K562 (cell line): ENCODE data around the gene THAP9. TPM values are rescaled to one million over a fixed set of nuclear protein-coding genes. Genes with fewer than 3 reads are reported as not detected.

Experiments used
- CGGBP1 ChIP-seq: fragments of 250-450 bp; sonication (Bioruptor Pico); IDR thresholded peaks from 2 replicates; pipeline ENCODE4 v1.9.0; 2021; ENCODE audit warnings: mild to moderate bottlenecking
- CHD2 ChIP-seq: IDR thresholded peaks from 2 replicates; pipeline ENCODE4 v1.6.1; 2011; ENCODE audit warnings: low read depth, low read length
- CREB3 ChIP-seq: fragments of 450-650 bp; conservative IDR thresholded peaks from 2 replicates; pipeline ENCODE4 v1.6.1; 2016; ENCODE audit warnings: missing genetic modification characterization, low read depth, mild to moderate bottlenecking, missing compliant biosample characterization, moderate library complexity
- ELF2 ChIP-seq: fragments of 250-450 bp; sonication (Bioruptor Pico); IDR thresholded peaks from 2 replicates; pipeline ENCODE4 v1.5.0; 2021; ENCODE audit warnings: mild to moderate bottlenecking
- ETV1 ChIP-seq: fragments of 450-650 bp; conservative IDR thresholded peaks from 2 replicates; pipeline ENCODE4 v1.6.1; 2016; ENCODE audit warnings: missing genetic modification characterization, control low read depth, low read depth, missing compliant biosample characterization
- FOXK2 ChIP-seq, 2 experiments: fragments of 450-650 bp; IDR thresholded peaks in 1 of 2; conservative IDR thresholded peaks in 1 of 2; 2 replicates each; pipeline ENCODE4 v1.6.1; 2016; ENCODE audit warnings: low read depth in 2 of 2, mild to moderate bottlenecking in 1 of 2
- HDAC2 ChIP-seq: fragments of 450-650 bp; IDR thresholded peaks from 2 replicates; pipeline ENCODE4 v1.6.1; 2016; ENCODE audit warnings: mild to moderate bottlenecking
- HNRNPUL1 ChIP-seq: fragments of 200-400 bp; formaldehyde crosslinking; IDR thresholded peaks from 2 replicates; pipeline ENCODE4 v1.6.1; 2017; ENCODE audit warnings: low read length
- JUN ChIP-seq, 2 experiments: sonication (generic) in 1 of 2; formaldehyde crosslinking in 1 of 2; IDR thresholded peaks; 2 replicates each; pipeline versions ENCODE4 v1.6.1 to v1.8.0; 2012 to 2022; ENCODE audit warnings: borderline replicate concordance in 2 of 2, mild to moderate bottlenecking in 2 of 2, improper control_type of control experiment in 1 of 2, low read depth in 1 of 2, low read length in 1 of 2, missing genetic modification reagents in 1 of 2
- NCOA2 ChIP-seq, 2 experiments: fragments of 450-650 bp; IDR thresholded peaks; 2 replicates each; pipeline ENCODE4 v1.6.1; 2018; ENCODE audit warnings: mild to moderate bottlenecking in 2 of 2, moderate library complexity in 1 of 2; ENCODE audit not compliant: partially characterized antibody in 2 of 2
- NELFE ChIP-seq: IDR thresholded peaks from 2 replicates; pipeline ENCODE4 v1.6.1; 2011; ENCODE audit warnings: mild to moderate bottlenecking; ENCODE audit not compliant: insufficient read depth, insufficient read length
- PHTF2 ChIP-seq: fragments of 250-450 bp; sonication (Bioruptor Pico); IDR thresholded peaks from 2 replicates; pipeline ENCODE4 v1.5.0; 2021; ENCODE audit warnings: mild to moderate bottlenecking
- RAD21 ChIP-seq, 2 experiments: fragments of 250-450 bp in 1 of 2; fragments of 450-650 bp in 1 of 2; sonication (Bioruptor Pico) in 1 of 2; formaldehyde crosslinking in 1 of 2; IDR thresholded peaks in 1 of 2; conservative IDR thresholded peaks in 1 of 2; 2 replicates each; pipeline versions ENCODE4 v1.4.0 to v1.8.0; 2020 to 2022; ENCODE audit warnings: mild to moderate bottlenecking in 2 of 2, moderate library complexity in 1 of 2
- RCOR1 ChIP-seq, 2 experiments: IDR thresholded peaks; 2 replicates each; pipeline ENCODE4 v1.6.1; 2012; ENCODE audit warnings: low read depth in 2 of 2, low read length in 2 of 2, borderline replicate concordance in 1 of 2, improper control_type of control experiment in 1 of 2
- SNIP1 ChIP-seq: fragments of 450-650 bp; IDR thresholded peaks from 2 replicates; pipeline ENCODE4 v1.7.1; 2017; ENCODE audit warnings: low read depth, mild to moderate bottlenecking
- TCF15 ChIP-seq: fragments of 250-450 bp; sonication (Bioruptor Pico); IDR thresholded peaks from 2 replicates; pipeline ENCODE4 v1.8.0; 2022; ENCODE audit warnings: moderate library complexity, mild to moderate bottlenecking, inconsistent platforms
- TFE3 ChIP-seq: fragments of 450-650 bp; formaldehyde crosslinking; IDR thresholded peaks from 2 replicates; pipeline ENCODE4 v1.4.0; 2020; ENCODE audit warnings: mild to moderate bottlenecking, mixed read lengths
- TOE1 ChIP-seq, 2 experiments: fragments of 450-650 bp in 1 of 2; sonication (generic) in 1 of 2; formaldehyde crosslinking in 1 of 2; IDR thresholded peaks; 2 replicates each; pipeline versions ENCODE4 v1.7.1 to v1.8.0; 2016 to 2022; ENCODE audit warnings: borderline replicate concordance in 2 of 2, mild to moderate bottlenecking in 2 of 2, antibody characterized with exemption in 1 of 2, inconsistent platforms in 1 of 2, low read depth in 1 of 2, missing genetic modification reagents in 1 of 2, moderate library complexity in 1 of 2
- TRIM28 ChIP-seq: fragments of 450-650 bp; IDR thresholded peaks from 2 replicates; pipeline ENCODE4 v1.6.1; 2017
- XRCC3 ChIP-seq: fragments of 450-650 bp; IDR thresholded peaks from 2 replicates; pipeline ENCODE4 v1.6.1; 2017; ENCODE audit warnings: mild to moderate bottlenecking, moderate library complexity
- ZEB2 ChIP-seq: fragments of 450-650 bp; IDR thresholded peaks from 2 replicates; pipeline ENCODE4 v1.6.1; 2016
- ZNF175 ChIP-seq: fragments of 200-800 bp; sonication (Bioruptor generic); IDR thresholded peaks from 2 replicates; pipeline ENCODE4 v1.6.1; 2016; ENCODE audit warnings: low read depth, mild to moderate bottlenecking, missing genetic modification characterization, missing compliant biosample characterization
- ZNF212 ChIP-seq: fragments of 450-650 bp; formaldehyde crosslinking; IDR thresholded peaks from 2 replicates; pipeline ENCODE4 v1.4.0; 2020; ENCODE audit warnings: mild to moderate bottlenecking
- ZNF217 ChIP-seq: sonication (generic); formaldehyde crosslinking; IDR thresholded peaks from 2 replicates; pipeline ENCODE4 v1.8.0; 2022; ENCODE audit warnings: mild to moderate bottlenecking, missing genetic modification reagents
- ZNF436 ChIP-seq: fragments of 250-450, 450-650 bp; sonication (Bioruptor Pico); formaldehyde crosslinking; IDR thresholded peaks from 2 replicates; pipeline ENCODE4 v1.7.0; 2020; ENCODE audit warnings: mild to moderate bottlenecking
- polyA plus RNA-seq, 8 experiments: library from polyadenylated mRNA; depleted of rRNA in 4 of 8; stranded (reverse) in 5 of 8; unstranded in 3 of 8; fragments of >200 nt; fragmentation: Nextera tagmentation in 2 of 8; fragmentation: Illumina TruSeq in 1 of 8; extraction: Ambion mirVana in 2 of 8; extraction: Trizol in 1 of 8; gene quantifications; 2 replicates each; pipeline versions ENCODE4 v1.2.1 to v1.2.3, GENCODE V29; 2011 to 2014; ENCODE audit warnings: inconsistent platforms in 1 of 8, missing spikeins in 1 of 8
- total RNA-seq, 7 experiments: library from RNA; depleted of rRNA in 6 of 7; stranded (reverse); fragments of >200 nt in 6 of 7; fragmentation: Illumina TruSeq in 2 of 7; extraction: Trizol in 2 of 7; gene quantifications; 2 replicates each; pipeline versions ENCODE4 v1.2.1 to v1.2.3, GENCODE V29; 2011 to 2021; ENCODE audit warnings: low replicate concordance in 1 of 7

THAP9 gene
- total and polyA plus RNA-seq, 9 of the 15 experiments (the other 6 are each of a cell fraction or from before 2014, with no cell fraction given) = 3.4 to 7.0 (median 5.4) TPM

- TF ChIP-seq TOE1 (IDR thresholded peaks at IDR 0.05; ENCODE audit: borderline replicate concordance) = peak; percentile 70; the same call in 1 of the 2 replicates
- TF ChIP-seq TOE1 (CRISPR knock-in tag; IDR thresholded peaks at IDR 0.05; ENCODE audit: borderline replicate concordance, low read depth) = no peak; the same call in 1 of the 2 replicates
- no peak for TF ChIP-seq NELFE
- no peak for TF ChIP-seq TFE3 (CRISPR knock-in tag)
- TF ChIP-seq NCOA2 (IDR thresholded peaks at IDR 0.05; ENCODE audit: partially characterized antibody in 2 of 2) = no peak
- TF ChIP-seq ZNF436 = no peak
- TF ChIP-seq CHD2 = peak; percentile 41
- no peak for TF ChIP-seq PHTF2 (CRISPR knock-in tag)
- peak; percentile 93 for TF ChIP-seq ELF2 (CRISPR knock-in tag)
- peak; percentile 68; the same call in 1 of the 2 replicates for TF ChIP-seq ETV1 (tag)
- TF ChIP-seq HNRNPUL1 = no peak
- TF ChIP-seq ZNF175 = no peak
- peak in 1 of 2 experiments; percentile 13; a peak in 2 of 4 replicates for TF ChIP-seq RCOR1 (IDR thresholded peaks at IDR 0.05; ENCODE audit: borderline replicate concordance in 1 of 2, low read depth in 2 of 2, low read length in 2 of 2)
- no peak for TF ChIP-seq ZEB2
- TF ChIP-seq CREB3 (tag) = no peak
- TF ChIP-seq HDAC2 = no peak
- TF ChIP-seq CGGBP1 (CRISPR knock-in tag) = peak; percentile 42; the same call in 1 of the 2 replicates
- peak; percentile 47; the same call in 1 of the 2 replicates for TF ChIP-seq JUN (IDR thresholded peaks at IDR 0.05; ENCODE audit: borderline replicate concordance, low read depth, low read length)
- TF ChIP-seq JUN (CRISPR knock-in tag; IDR thresholded peaks at IDR 0.05; ENCODE audit: borderline replicate concordance) = no peak
- no peak for TF ChIP-seq ZNF212 (CRISPR knock-in tag)
- TF ChIP-seq SNIP1 = no peak
- no peak for TF ChIP-seq TCF15 (CRISPR knock-in tag)
- peak; percentile 72 to 77 for TF ChIP-seq FOXK2 (conservative IDR thresholded peaks at IDR 0.05 in 1 of 2, IDR thresholded peaks at IDR 0.05 in 1 of 2; ENCODE audit: low read depth in 2 of 2)
- no peak for TF ChIP-seq RAD21 (CRISPR knock-in tag; conservative IDR thresholded peaks at IDR 0.05 in 1 of 2, IDR thresholded peaks at IDR 0.05 in 1 of 2)
- no peak for TF ChIP-seq ZNF217 (CRISPR knock-in tag)
- TF ChIP-seq TRIM28 = no peak; the same call in 1 of the 2 replicates
- no peak for TF ChIP-seq XRCC3
These were observed 9.4 kb upstream of the THAP9 start, which contains the start of gene SEC31A (continued) for GRCh38 chr4:82890901-82891706.
